GM12864 (cell line): Measurements from ENCODE around the gene OR2T6.
"Not testable (repeated sequence)": the region's sequence is repeated elsewhere in the genome, so short reads cannot be mapped to it uniquely, and the experiment has no call there.

ENCODE experiments used
- DNase-seq: peaks from one replicate; pipeline ENCODE4 v3.0.0-alpha.2; 2011; ENCODE audit warnings: low read depth
- H3K4me3 ChIP-seq: 2 replicates; pipeline ENCODE4 v1.5.1; 2011; ENCODE audit warnings: mild to moderate bottlenecking, low read depth, low read length, control low read depth

Gene OR2T6

GRCh38 chr1:248439283-248439682 is 63.7 kb downstream of the OR2T6 start:
- not testable (repeated sequence) for H3K4me3 ChIP-seq

More at GRCh38 chr1:248439283-248439682, 63.7 kb downstream of the OR2T6 start:
- DNase-seq, result not testable (repeated sequence)
